Measurements from ENCODE around the gene SMIM45.

DNA sequence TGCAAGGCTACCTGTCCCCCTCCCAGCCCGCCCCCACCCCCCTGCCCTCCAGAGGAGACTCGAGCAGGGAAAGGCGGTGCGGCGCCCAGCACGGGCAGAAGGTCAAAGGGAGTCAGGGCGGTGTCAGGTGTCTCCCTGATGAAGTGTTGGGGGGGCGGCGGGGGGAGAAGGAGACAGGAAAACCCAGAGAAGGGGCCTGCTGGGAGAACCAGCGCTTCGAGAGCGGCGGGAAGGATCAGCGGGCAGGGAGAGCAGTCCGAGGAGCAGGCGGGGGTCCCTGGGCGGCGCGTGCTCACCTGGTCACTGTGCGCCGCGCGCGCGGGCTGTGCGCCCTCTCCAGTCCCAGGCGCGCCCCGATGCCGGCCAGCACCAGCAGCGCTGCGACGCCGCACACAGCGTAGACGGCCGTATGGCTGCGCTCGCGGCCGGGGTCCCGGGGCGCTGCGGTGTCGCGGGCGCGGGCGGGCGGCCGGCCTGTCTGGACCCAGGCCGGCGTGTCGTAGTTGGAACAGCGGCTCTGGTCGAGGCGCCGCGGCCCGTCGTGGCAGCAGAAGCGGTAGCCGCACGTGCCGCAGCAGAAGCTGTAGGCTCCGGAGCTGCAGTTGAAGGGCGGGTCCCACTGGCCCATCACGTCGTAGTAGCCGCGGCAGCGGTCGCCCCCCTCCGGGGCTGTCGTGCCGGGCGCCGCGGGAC is 38.0 kb upstream of the SMIM45 start:
- TF ChIP-seq SMC3 (IDR thresholded peaks at IDR 0.05; ENCODE audit: borderline replicate concordance, low read length) (no peak), EZH2 (IDR thresholded peaks at IDR 0.05; ENCODE audit: borderline replicate concordance, control insufficient read depth, low read depth, low read length) (no peak), BHLHE40 (IDR thresholded peaks at IDR 0.05; ENCODE audit: borderline replicate concordance in 1 of 2, low read depth in 2 of 2, low read length in 1 of 2) (peak; percentile 73 to 96; a peak in 3 of 4 replicates), POLR2A (IDR thresholded peaks at IDR 0.05; ENCODE audit: low read depth, low read length) (no peak), MXI1 (IDR thresholded peaks at IDR 0.05; ENCODE audit: low read depth, low read length) (0 out of 2 replicates have a peak, but pooled peaks have one; percentile 25), ZNF24 (IDR thresholded peaks at IDR 0.05) (no peak), POLR2AphosphoS5 (IDR thresholded peaks at IDR 0.05; ENCODE audit: low read length) (no peak), RAD21 (IDR thresholded peaks at IDR 0.05; ENCODE audit: insufficient read depth, low read depth, low read length) (no peak), ZNF274 (IDR thresholded peaks at IDR 0.05; ENCODE audit: insufficient read depth, insufficient read length) (no peak), EGR1 (IDR thresholded peaks at IDR 0.05; ENCODE audit: borderline replicate concordance in 1 of 2, low read depth in 2 of 2, low read length in 2 of 2) (no peak)
- TF ChIP-seq, protein P1, sequence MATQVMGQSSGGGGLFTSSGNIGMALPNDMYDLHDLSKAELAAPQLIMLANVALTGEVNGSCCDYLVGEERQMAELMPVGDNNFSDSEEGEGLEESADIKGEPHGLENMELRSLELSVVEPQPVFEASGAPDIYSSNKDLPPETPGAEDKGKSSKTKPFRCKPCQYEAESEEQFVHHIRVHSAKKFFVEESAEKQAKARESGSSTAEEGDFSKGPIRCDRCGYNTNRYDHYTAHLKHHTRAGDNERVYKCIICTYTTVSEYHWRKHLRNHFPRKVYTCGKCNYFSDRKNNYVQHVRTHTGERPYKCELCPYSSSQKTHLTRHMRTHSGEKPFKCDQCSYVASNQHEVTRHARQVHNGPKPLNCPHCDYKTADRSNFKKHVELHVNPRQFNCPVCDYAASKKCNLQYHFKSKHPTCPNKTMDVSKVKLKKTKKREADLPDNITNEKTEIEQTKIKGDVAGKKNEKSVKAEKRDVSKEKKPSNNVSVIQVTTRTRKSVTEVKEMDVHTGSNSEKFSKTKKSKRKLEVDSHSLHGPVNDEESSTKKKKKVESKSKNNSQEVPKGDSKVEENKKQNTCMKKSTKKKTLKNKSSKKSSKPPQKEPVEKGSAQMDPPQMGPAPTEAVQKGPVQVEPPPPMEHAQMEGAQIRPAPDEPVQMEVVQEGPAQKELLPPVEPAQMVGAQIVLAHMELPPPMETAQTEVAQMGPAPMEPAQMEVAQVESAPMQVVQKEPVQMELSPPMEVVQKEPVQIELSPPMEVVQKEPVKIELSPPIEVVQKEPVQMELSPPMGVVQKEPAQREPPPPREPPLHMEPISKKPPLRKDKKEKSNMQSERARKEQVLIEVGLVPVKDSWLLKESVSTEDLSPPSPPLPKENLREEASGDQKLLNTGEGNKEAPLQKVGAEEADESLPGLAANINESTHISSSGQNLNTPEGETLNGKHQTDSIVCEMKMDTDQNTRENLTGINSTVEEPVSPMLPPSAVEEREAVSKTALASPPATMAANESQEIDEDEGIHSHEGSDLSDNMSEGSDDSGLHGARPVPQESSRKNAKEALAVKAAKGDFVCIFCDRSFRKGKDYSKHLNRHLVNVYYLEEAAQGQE (IDR thresholded peaks at IDR 0.05; ENCODE audit: low read depth, low read length) = no peak
- TF ChIP-seq, protein P2, sequence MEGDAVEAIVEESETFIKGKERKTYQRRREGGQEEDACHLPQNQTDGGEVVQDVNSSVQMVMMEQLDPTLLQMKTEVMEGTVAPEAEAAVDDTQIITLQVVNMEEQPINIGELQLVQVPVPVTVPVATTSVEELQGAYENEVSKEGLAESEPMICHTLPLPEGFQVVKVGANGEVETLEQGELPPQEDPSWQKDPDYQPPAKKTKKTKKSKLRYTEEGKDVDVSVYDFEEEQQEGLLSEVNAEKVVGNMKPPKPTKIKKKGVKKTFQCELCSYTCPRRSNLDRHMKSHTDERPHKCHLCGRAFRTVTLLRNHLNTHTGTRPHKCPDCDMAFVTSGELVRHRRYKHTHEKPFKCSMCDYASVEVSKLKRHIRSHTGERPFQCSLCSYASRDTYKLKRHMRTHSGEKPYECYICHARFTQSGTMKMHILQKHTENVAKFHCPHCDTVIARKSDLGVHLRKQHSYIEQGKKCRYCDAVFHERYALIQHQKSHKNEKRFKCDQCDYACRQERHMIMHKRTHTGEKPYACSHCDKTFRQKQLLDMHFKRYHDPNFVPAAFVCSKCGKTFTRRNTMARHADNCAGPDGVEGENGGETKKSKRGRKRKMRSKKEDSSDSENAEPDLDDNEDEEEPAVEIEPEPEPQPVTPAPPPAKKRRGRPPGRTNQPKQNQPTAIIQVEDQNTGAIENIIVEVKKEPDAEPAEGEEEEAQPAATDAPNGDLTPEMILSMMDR (IDR thresholded peaks at IDR 0.05 in 2 of 3, conservative IDR thresholded peaks at IDR 0.05 in 1 of 3; ENCODE audit: control insufficient read depth in 2 of 3, extremely low read depth in 1 of 3, insufficient read depth in 1 of 3, low read depth in 3 of 3, low read length in 3 of 3) = no peak
- TF ChIP-seq, protein P3, sequence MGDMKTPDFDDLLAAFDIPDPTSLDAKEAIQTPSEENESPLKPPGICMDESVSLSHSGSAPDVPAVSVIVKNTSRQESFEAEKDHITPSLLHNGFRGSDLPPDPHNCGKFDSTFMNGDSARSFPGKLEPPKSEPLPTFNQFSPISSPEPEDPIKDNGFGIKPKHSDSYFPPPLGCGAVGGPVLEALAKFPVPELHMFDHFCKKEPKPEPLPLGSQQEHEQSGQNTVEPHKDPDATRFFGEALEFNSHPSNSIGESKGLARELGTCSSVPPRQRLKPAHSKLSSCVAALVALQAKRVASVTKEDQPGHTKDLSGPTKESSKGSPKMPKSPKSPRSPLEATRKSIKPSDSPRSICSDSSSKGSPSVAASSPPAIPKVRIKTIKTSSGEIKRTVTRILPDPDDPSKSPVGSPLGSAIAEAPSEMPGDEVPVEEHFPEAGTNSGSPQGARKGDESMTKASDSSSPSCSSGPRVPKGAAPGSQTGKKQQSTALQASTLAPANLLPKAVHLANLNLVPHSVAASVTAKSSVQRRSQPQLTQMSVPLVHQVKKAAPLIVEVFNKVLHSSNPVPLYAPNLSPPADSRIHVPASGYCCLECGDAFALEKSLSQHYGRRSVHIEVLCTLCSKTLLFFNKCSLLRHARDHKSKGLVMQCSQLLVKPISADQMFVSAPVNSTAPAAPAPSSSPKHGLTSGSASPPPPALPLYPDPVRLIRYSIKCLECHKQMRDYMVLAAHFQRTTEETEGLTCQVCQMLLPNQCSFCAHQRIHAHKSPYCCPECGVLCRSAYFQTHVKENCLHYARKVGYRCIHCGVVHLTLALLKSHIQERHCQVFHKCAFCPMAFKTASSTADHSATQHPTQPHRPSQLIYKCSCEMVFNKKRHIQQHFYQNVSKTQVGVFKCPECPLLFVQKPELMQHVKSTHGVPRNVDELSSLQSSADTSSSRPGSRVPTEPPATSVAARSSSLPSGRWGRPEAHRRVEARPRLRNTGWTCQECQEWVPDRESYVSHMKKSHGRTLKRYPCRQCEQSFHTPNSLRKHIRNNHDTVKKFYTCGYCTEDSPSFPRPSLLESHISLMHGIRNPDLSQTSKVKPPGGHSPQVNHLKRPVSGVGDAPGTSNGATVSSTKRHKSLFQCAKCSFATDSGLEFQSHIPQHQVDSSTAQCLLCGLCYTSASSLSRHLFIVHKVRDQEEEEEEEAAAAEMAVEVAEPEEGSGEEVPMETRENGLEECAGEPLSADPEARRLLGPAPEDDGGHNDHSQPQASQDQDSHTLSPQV (IDR thresholded peaks at IDR 0.05) = peak; percentile 16; the same call in 1 of the 2 replicates
- TF ChIP-seq, protein P4, sequence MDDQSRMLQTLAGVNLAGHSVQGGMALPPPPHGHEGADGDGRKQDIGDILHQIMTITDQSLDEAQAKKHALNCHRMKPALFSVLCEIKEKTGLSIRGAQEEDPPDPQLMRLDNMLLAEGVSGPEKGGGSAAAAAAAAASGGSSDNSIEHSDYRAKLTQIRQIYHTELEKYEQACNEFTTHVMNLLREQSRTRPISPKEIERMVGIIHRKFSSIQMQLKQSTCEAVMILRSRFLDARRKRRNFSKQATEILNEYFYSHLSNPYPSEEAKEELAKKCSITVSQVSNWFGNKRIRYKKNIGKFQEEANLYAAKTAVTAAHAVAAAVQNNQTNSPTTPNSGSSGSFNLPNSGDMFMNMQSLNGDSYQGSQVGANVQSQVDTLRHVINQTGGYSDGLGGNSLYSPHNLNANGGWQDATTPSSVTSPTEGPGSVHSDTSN (IDR thresholded peaks at IDR 0.05; ENCODE audit: insufficient replicate concordance, low read depth, low read length) = no peak
